Effector memory CD8-positive, alpha-beta T cell (primary cell): ENCODE data around the gene DCUN1D3.

Experiments
- ATAC-seq: fragments of 150-1000 bp; cut with Tn5 transposase; replicated peaks from 2 replicates; pipeline ENCODE4 v1.10.0; 2021; ENCODE audit warnings: mild to moderate bottlenecking, moderate library complexity
- DNase-seq, 3 experiments: peaks; one replicate each; pipeline ENCODE4 v3.0.0; 2021
- H3K27ac Mint-ChIP-seq, 2 donors: one replicate each; pipeline ENCODE4 v1.8.0; 2022; ENCODE audit warnings: mild to moderate bottlenecking in 2 of 2, mixed read lengths in 2 of 2, moderate library complexity in 2 of 2
- H3K27me3 Mint-ChIP-seq, 2 donors: one replicate each; pipeline ENCODE4 v1.8.0; 2022; ENCODE audit warnings: mixed read lengths in 2 of 2
- H3K36me3 Mint-ChIP-seq: one replicate; pipeline ENCODE4 v1.8.0; 2022; ENCODE audit warnings: mild to moderate bottlenecking, moderate library complexity, mixed read lengths; ENCODE audit not compliant: insufficient read depth
- H3K4me1 Mint-ChIP-seq, 2 donors: one replicate each; pipeline ENCODE4 v1.8.0; 2022; ENCODE audit warnings: low read depth in 2 of 2, mixed read lengths in 2 of 2
- H3K4me3 Mint-ChIP-seq, 2 donors: one replicate each; pipeline ENCODE4 v1.8.0; 2022; ENCODE audit warnings: mild to moderate bottlenecking in 2 of 2, mixed read lengths in 2 of 2, moderate library complexity in 2 of 2
- H3K9me3 Mint-ChIP-seq, 2 donors: one replicate each; pipeline ENCODE4 v1.8.0; 2022; ENCODE audit warnings: mixed read lengths in 2 of 2

Gene DCUN1D3

DNA sequence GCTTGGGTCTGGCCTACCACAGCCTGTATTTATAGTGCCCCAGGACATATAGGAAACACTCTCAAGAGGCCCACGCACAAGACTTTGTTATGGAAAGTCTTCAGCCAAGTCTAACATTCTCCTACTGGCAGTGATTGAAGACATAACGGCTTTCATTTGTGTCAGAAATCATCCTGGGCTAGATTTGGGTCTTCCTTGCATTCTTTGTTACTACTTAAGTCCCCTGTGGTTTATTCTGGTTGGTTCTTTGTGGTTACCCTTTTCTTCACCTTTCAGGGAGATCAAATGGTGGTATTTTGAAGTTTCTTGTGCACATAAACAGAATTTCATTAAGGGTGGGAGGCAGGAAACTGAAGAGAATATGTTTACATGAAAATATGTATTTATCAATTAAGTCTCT lies 56.1 kb downstream of the DCUN1D3 start:
- no peak for DNase-seq
- H3K4me1 Mint-ChIP-seq = peaks cover 19 to 20% of the 10 kb centered on the region in 2 donors
- peak overlapping the region; percentile 91 to 94 for H3K27ac Mint-ChIP-seq
- peak overlapping the region; percentile 36 to 53 for H3K4me3 Mint-ChIP-seq
- no peaks in the 10 kb centered on the region for H3K36me3 Mint-ChIP-seq
- peak; percentile 81 for ATAC-seq
- no peaks in the 10 kb centered on the region for H3K9me3 Mint-ChIP-seq
- no peaks in the 10 kb centered on the region for H3K27me3 Mint-ChIP-seq

DNA sequence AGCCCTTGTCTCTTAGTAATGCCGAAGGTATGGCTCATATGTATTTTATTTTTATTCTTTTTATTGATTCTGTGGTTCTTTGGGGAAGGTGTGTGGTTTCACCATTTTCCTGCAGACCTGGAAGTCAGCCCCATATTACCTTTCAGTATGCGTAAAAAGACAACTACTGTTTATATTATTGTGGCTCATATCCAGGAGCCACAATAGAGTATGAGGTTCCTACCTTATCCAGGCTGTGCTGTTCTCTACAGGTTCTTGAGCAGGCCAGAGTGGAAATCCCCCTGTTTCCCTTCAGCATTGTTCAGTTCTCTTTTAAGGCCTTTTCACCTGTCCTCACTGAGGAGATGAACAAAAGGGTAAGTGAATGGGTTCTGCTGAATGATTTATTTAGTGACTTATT lies 60.7 kb downstream of the DCUN1D3 start:
- Mint-ChIP-seq H3K4me3 (no peak overlapping the region), H3K4me1 (peaks cover 8 to 9% of the 10 kb centered on the region in 2 donors), H3K36me3 (no peaks in the 10 kb centered on the region), H3K9me3 (no peaks in the 10 kb centered on the region), H3K27ac (no peak overlapping the region), H3K27me3 (no peaks in the 10 kb centered on the region)
- ATAC-seq (no peak), DNase-seq (no peak)

- ATAC-seq = no peak
Measured at GRCh38 chr16:20838240-20838639, 61.9 kb downstream of the DCUN1D3 start.

GRCh38 chr16:20833086-20833485 lies 67.1 kb downstream of the DCUN1D3 start:
- H3K4me1 Mint-ChIP-seq = no peaks in the 10 kb centered on the region
- H3K27me3 Mint-ChIP-seq = no peaks in the 10 kb centered on the region
- ATAC-seq = no peak
- no peak overlapping the region for H3K27ac Mint-ChIP-seq
- H3K4me3 Mint-ChIP-seq = no peak overlapping the region
- H3K36me3 Mint-ChIP-seq = no peaks in the 10 kb centered on the region
- H3K9me3 Mint-ChIP-seq = no peaks in the 10 kb centered on the region
- no peak for DNase-seq

More at GRCh38 chr16:20838240-20838639, 61.9 kb downstream of the DCUN1D3 start:
- DNase-seq = no peak
- Mint-ChIP-seq H3K27ac (no peak overlapping the region), H3K27me3 (no peaks in the 10 kb centered on the region), H3K36me3 (no peaks in the 10 kb centered on the region), H3K9me3 (no peaks in the 10 kb centered on the region), H3K4me1 (no peaks in the 10 kb centered on the region), H3K4me3 (no peak overlapping the region)

DNA sequence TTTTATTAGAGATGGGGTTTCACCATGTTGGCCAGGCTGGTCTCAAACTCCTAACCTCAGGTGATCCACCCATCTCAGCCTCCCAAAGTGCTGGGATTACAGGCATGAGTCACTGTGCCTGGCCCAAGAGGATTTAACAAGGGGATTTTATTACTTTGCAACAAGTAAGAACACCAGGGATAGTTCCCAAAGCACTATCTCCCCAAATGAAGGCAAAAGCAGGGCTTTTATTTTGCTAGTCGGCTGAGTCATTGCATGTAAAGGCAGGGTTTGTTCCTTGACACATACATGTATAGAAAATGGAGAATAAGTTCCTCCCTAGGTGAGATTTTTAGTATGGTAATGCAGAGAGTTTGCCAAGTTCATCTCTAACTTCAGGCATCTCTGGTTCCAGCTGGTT lies 69.8 kb downstream of the DCUN1D3 start:
- Mint-ChIP-seq H3K4me3 (no peak overlapping the region), H3K9me3 (no peaks in the 10 kb centered on the region), H3K4me1 (no peaks in the 10 kb centered on the region), H3K36me3 (no peaks in the 10 kb centered on the region), H3K27me3 (no peaks in the 10 kb centered on the region), H3K27ac (no peak overlapping the region)
- ATAC-seq (no peak), DNase-seq (no peak)

DNA sequence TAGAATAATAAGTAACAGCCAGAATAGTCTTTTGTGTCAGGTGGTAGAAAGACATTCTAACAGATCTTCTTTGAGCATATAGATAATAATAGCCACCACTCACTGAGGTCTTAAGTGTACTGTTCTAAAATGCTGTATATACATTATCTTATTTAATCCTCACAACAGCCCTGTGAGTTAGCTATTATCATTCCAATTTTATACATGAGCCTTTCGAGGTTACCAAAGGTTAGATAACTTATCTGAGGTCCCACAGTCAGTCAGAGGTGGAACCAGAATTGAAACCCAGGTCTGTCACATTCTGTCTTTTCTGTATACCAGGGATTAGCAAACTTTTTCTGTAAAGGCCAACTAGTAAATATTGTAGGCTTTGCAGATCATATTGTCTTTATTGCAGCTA lies 70.6 kb downstream of the DCUN1D3 start:
- H3K9me3 Mint-ChIP-seq = no peaks in the 10 kb centered on the region
- no peak overlapping the region for H3K27ac Mint-ChIP-seq
- H3K27me3 Mint-ChIP-seq = no peaks in the 10 kb centered on the region
- H3K4me3 Mint-ChIP-seq = no peak overlapping the region
- H3K36me3 Mint-ChIP-seq = no peaks in the 10 kb centered on the region
- DNase-seq (no peak), ATAC-seq (no peak)
- no peaks in the 10 kb centered on the region for H3K4me1 Mint-ChIP-seq

DNA sequence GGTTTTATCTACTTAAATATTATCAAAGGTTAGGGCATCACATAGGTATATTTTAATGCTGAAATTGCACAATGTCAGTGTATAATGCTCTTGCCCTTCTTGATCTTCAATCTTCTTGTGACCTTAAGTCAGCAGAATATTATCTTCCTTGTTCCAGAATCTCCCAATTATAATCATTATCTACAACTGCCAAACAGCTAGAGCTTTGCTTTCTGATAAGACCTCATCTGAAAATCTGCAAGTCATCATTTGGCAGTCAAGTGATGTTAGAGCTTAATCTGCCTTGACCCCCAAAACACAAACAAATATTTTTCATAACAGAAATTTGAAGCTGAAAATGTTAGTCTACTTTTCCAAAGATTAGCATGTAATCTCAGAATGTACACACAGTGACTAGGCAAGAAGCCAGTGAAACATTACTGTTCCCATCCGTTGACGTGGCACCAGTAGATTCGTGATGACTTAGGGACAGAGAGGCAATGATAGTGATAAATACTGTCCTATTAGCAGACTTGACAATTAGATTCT lies 74.1 kb downstream of the DCUN1D3 start:
- DNase-seq = no peak
- no peaks in the 10 kb centered on the region for H3K27me3 Mint-ChIP-seq
- ATAC-seq = no peak

DNA sequence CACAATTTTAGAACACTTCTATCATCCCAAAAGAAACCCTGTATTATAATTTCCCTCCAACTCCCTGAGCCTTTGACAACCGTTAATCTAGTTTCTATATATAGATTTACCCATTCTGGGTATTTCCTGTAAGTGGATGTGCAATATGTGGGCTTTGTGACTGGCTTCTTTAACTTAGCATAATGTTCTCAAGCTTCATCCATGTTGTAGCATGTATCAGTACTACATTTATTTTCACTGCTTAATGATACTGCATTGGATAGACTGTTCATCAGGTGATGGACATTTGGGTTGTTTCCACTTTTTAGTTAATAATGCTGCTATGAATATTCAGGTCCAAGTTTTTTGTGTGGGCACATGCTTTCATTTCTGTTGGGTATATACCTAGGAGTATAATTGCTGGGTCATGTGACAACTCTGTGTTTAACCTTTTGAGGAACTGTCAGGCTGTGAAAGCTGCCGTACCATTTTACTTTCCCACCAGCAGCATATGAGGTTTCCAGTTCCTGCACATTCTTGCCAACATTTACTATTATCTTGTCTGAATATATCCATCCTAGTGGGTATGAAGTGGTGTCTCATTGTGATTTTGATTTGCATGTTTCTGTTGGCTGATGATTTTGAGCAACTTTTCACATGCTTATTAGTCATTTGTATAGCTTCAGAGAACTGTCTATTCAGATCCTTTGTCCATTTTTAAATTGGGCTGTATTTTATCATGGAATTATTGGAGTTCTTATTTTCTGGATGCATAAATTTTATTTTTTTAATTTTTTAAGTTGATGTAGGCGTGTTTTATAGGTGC lies 77.4 kb downstream of the DCUN1D3 start:
- no peaks in the 10 kb centered on the region for H3K27me3 Mint-ChIP-seq
- H3K36me3 Mint-ChIP-seq = no peaks in the 10 kb centered on the region
- no peak for ATAC-seq
- H3K9me3 Mint-ChIP-seq = no peaks in the 10 kb centered on the region
- H3K4me3 Mint-ChIP-seq = no peak overlapping the region
- H3K27ac Mint-ChIP-seq = no peak overlapping the region
- DNase-seq = no peak
- H3K4me1 Mint-ChIP-seq = no peaks in the 10 kb centered on the region

More for the DNA sequence above, 74.1 kb downstream of the DCUN1D3 start:
- H3K27ac Mint-ChIP-seq = no peak overlapping the region
- no peak overlapping the region for H3K4me3 Mint-ChIP-seq
- H3K9me3 Mint-ChIP-seq = no peaks in the 10 kb centered on the region
- no peaks in the 10 kb centered on the region for H3K36me3 Mint-ChIP-seq
- H3K4me1 Mint-ChIP-seq = no peaks in the 10 kb centered on the region

- Mint-ChIP-seq H3K27me3 (no peaks in the 10 kb centered on the region), H3K4me1 (no peaks in the 10 kb centered on the region), H3K27ac (no peak overlapping the region), H3K4me3 (no peak overlapping the region), H3K36me3 (no peaks in the 10 kb centered on the region), H3K9me3 (no peaks in the 10 kb centered on the region)
- ATAC-seq (no peak), DNase-seq (no peak)
Measured at GRCh38 chr16:20821682-20822081, 78.5 kb downstream of the DCUN1D3 start.

DNA sequence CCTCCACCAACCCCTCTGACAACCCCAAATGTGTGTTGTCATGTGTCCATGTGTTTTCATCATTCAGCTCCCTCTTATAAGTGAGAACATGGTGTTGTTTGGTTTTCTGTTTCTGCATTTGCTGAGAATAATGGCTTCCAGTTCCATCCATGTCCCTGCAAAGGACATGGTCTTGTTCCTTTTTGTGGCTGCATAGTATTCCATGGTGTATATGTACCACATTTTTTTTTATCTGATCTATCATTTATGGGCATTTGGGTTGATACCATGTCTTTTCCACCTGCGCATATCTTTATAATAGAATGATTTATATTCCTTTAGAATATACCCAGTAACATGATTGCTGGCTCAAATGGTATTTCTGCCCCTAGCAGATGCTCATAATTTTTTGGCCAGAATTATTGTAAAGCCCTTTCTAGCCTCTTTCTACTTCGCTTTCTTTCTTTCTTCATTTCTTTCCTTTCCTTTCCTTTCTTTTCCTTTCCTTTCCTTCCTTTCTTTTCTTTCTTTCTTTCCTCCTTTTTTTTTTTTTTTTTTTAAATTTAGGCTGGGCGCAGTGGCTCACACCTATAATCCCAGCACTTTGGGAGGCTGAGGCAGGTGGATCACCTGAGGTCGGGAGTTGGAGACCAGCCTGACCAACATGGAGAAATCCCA lies 81.1 kb downstream of the DCUN1D3 start:
- H3K9me3 Mint-ChIP-seq = no peaks in the 10 kb centered on the region
- H3K36me3 Mint-ChIP-seq = no peaks in the 10 kb centered on the region
- H3K4me1 Mint-ChIP-seq = peaks cover 0 to 1% of the 10 kb centered on the region in 2 donors
- no peak overlapping the region for H3K4me3 Mint-ChIP-seq
- DNase-seq (no peak), ATAC-seq (no peak)
- no peaks in the 10 kb centered on the region for H3K27me3 Mint-ChIP-seq
- H3K27ac Mint-ChIP-seq = no peak overlapping the region

- no peak overlapping the region for H3K27ac Mint-ChIP-seq
- ATAC-seq = no peak
- no peaks in the 10 kb centered on the region for H3K9me3 Mint-ChIP-seq
- H3K4me1 Mint-ChIP-seq = peaks cover 1 to 7% of the 10 kb centered on the region in 2 donors
- DNase-seq = no peak
- no peaks in the 10 kb centered on the region for H3K27me3 Mint-ChIP-seq
- no peak overlapping the region for H3K4me3 Mint-ChIP-seq
- no peaks in the 10 kb centered on the region for H3K36me3 Mint-ChIP-seq
Measured at GRCh38 chr16:20814784-20815183, 85.4 kb downstream of the DCUN1D3 start.

DNA sequence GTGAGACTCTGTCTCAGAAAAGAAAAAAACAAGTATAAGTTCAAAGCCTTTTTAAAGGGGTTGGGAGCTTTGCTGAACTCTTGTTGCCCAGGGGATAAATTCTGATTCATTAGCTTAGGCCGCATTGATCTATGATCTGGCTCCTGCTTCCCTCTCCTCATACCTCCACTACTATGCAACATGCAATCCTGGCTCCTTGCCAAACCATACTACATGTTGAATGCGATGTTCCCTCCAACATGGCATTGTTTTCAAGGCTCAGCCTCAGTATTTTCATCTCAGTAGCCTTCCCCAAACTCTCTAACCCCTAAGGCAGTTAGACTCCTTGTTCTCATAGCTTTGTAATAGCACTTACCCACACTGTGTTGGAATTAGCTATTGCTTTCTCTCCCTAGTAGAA lies 87.6 kb downstream of the DCUN1D3 start:
- Mint-ChIP-seq H3K27me3 (no peaks in the 10 kb centered on the region), H3K27ac (no peak overlapping the region), H3K9me3 (no peaks in the 10 kb centered on the region), H3K4me1 (peaks cover 4 to 14% of the 10 kb centered on the region in 2 donors), H3K4me3 (no peak overlapping the region), H3K36me3 (peaks cover 4% of the 10 kb centered on the region)
- ATAC-seq (no peak), DNase-seq (no peak)

- Mint-ChIP-seq H3K4me1 (peaks cover 8 to 17% of the 10 kb centered on the region in 2 donors), H3K9me3 (no peaks in the 10 kb centered on the region), H3K4me3 (no peak overlapping the region), H3K36me3 (peaks cover 4% of the 10 kb centered on the region), H3K27me3 (no peaks in the 10 kb centered on the region), H3K27ac (no peak overlapping the region)
- DNase-seq (no peak), ATAC-seq (no peak)
Measured at GRCh38 chr16:20811889-20812439, 88.2 kb downstream of the DCUN1D3 start.

- no peaks in the 10 kb centered on the region for H3K9me3 Mint-ChIP-seq
- DNase-seq = no peak
- ATAC-seq = no peak
- H3K27ac Mint-ChIP-seq = peak overlapping the region; percentile 88 to 96
- peaks cover 10% of the 10 kb centered on the region for H3K36me3 Mint-ChIP-seq
- H3K4me1 Mint-ChIP-seq = peaks cover 13 to 25% of the 10 kb centered on the region in 2 donors
- no peaks in the 10 kb centered on the region for H3K27me3 Mint-ChIP-seq
- peak overlapping the region; percentile 96 to 100 for H3K4me3 Mint-ChIP-seq
Measured at GRCh38 chr16:20807862-20808261, 92.3 kb downstream of the DCUN1D3 start.
